RPMI7951 (cell line): ENCODE measurements around the gene KCNV2. TPM values are rescaled to one million over a fixed set of nuclear protein-coding genes. Genes with fewer than 3 reads are reported as not detected.
"Not testable (repeated sequence)": the region's sequence is repeated elsewhere in the genome, so short reads cannot be mapped to it uniquely, and the experiment has no call there.

Experiments used
- DNase-seq: peaks from one replicate; pipeline ENCODE4 v3.0.0-alpha.2; 2012; ENCODE audit warnings: low read depth
- total RNA-seq: library from RNA; depleted of rRNA; stranded (reverse); fragments of >200 nt; shearing (Covaris generic); gene quantifications from 2 replicates; pipeline ENCODE4 v1.2.3, GENCODE V29; 2014; rRNA removed

KCNV2 gene
- total RNA-seq: not detected in 2 replicates

- no peak for DNase-seq
Measured at GRCh38 chr9:2717385-2717784, at the start of gene KCNV2. Gene KCNV2, plus strand, starts transcription at chr9:2717510. Its CDS starts 230 bp downstream, at chr9:2717740.

GRCh38 chr9:2673161-2673560, 44.1 kb upstream of the KCNV2 start:
- DNase-seq: no peak

- no peak for DNase-seq
Measured at GRCh38 chr9:2674141-2674824, 43.0 kb upstream of the KCNV2 start.

GRCh38 chr9:2675834-2676233, 41.5 kb upstream of the KCNV2 start:
- no peak for DNase-seq

GRCh38 chr9:2676466-2676865, 40.8 kb upstream of the KCNV2 start:
- DNase-seq: peak; percentile 20

- DNase-seq: no peak
Measured at GRCh38 chr9:2677915-2678889, 39.1 kb upstream of the KCNV2 start.

- DNase-seq: no peak
Measured at GRCh38 chr9:2679011-2679410, 38.3 kb upstream of the KCNV2 start.

- no peak for DNase-seq
Measured at GRCh38 chr9:2681981-2682380, 35.3 kb upstream of the KCNV2 start.

GRCh38 chr9:2686911-2687310, 30.4 kb upstream of the KCNV2 start:
- DNase-seq: no peak

- no peak for DNase-seq
Measured at GRCh38 chr9:2688636-2689035, 28.7 kb upstream of the KCNV2 start.

GRCh38 chr9:2691212-2691611, 26.1 kb upstream of the KCNV2 start:
- no peak for DNase-seq

- DNase-seq: no peak
Measured at GRCh38 chr9:2691626-2692025, 25.7 kb upstream of the KCNV2 start.

GRCh38 chr9:2693056-2693455, 24.3 kb upstream of the KCNV2 start:
- DNase-seq: no peak

GRCh38 chr9:2697492-2697891, 19.8 kb upstream of the KCNV2 start:
- DNase-seq: no peak

GRCh38 chr9:2700398-2700797, 16.9 kb upstream of the KCNV2 start:
- DNase-seq: no peak

- no peak for DNase-seq
Measured at GRCh38 chr9:2700909-2701550, 16.3 kb upstream of the KCNV2 start.

- no peak for DNase-seq
Measured at GRCh38 chr9:2704504-2704903, 12.8 kb upstream of the KCNV2 start.

- DNase-seq: not testable (repeated sequence)
Measured at GRCh38 chr9:2707256-2707655, 10.1 kb upstream of the KCNV2 start.

- no peak for DNase-seq
Measured at GRCh38 chr9:2709645-2710101, 7.6 kb upstream of the KCNV2 start.

- no peak for DNase-seq
Measured at GRCh38 chr9:2711716-2712115, 5.6 kb upstream of the KCNV2 start.

- no peak for DNase-seq
Measured at GRCh38 chr9:2718001-2718697, 839 bp downstream of the KCNV2 start.

- DNase-seq: no peak
Measured at GRCh38 chr9:2718698-2719033, 1.4 kb downstream of the KCNV2 start.
